Spinal cord (tissue), 10 donors: Measurements from ENCODE around the gene BMPER. TPM values are rescaled to one million over a fixed set of nuclear protein-coding genes. Genes with fewer than 3 reads are reported as not detected.

ENCODE experiments used
- DNase-seq, 6 donors: peaks; one replicate each; pipeline versions ENCODE4 v3.0.0 to v3.0.0-alpha.2; 2013 to 2015; ENCODE audit warnings: low spot score in 6 of 6, low read depth in 4 of 6
- H3K27ac ChIP-seq: one replicate; pipeline ENCODE4 v1.5.1; 2013; ENCODE audit warnings: low read depth, low read length, control low read depth
- H3K27me3 ChIP-seq: one replicate; pipeline ENCODE4 v1.6.1; 2013; ENCODE audit warnings: low read length; ENCODE audit not compliant: control insufficient read depth, insufficient read depth
- H3K36me3 ChIP-seq: one replicate; pipeline ENCODE4 v1.6.1; 2013; ENCODE audit warnings: low read length; ENCODE audit not compliant: control insufficient read depth, insufficient read depth
- H3K4me1 ChIP-seq: one replicate; pipeline ENCODE4 v1.6.1; 2013; ENCODE audit warnings: low read length; ENCODE audit not compliant: control insufficient read depth, insufficient read depth
- H3K4me3 ChIP-seq: one replicate; pipeline ENCODE4 v1.5.1; 2013; ENCODE audit warnings: low read depth, low read length, control low read depth
- H3K9me3 ChIP-seq: one replicate; pipeline ENCODE4 v1.6.1; 2013; ENCODE audit warnings: low read length; ENCODE audit not compliant: control insufficient read depth, insufficient read depth
- WGBS: methylation state at CpG from one replicate; pipeline ENCODE4 v1.1.5; 2013; ENCODE audit warnings: missing lambda C conversion rate; ENCODE audit not compliant: insufficient coverage; 5-methylcytosine and 5-hydroxymethylcytosine counted together
- polyA plus RNA-seq, 2 donors: library from polyadenylated mRNA; unstranded; fragments of 120-200 nt; gene quantifications; one replicate each; pipeline ENCODE4 v1.2.1, GENCODE V29; 2013; ENCODE audit not compliant: insufficient read length in 2 of 2
- total RNA-seq, 2 donors: library from RNA; depleted of rRNA in 1 of 2; stranded (reverse); fragments of 120-200 nt in 1 of 2; fragments of >200 nt in 1 of 2; gene quantifications; one replicate each; pipeline versions ENCODE4 v1.2.3 to v1.2.4, GENCODE V29; 2013 to 2014
- donor health status: healthy.

Gene BMPER
- total and polyA plus RNA-seq, 4 donors = 16.8 to 36.3 (median 29.1) TPM

DNA sequence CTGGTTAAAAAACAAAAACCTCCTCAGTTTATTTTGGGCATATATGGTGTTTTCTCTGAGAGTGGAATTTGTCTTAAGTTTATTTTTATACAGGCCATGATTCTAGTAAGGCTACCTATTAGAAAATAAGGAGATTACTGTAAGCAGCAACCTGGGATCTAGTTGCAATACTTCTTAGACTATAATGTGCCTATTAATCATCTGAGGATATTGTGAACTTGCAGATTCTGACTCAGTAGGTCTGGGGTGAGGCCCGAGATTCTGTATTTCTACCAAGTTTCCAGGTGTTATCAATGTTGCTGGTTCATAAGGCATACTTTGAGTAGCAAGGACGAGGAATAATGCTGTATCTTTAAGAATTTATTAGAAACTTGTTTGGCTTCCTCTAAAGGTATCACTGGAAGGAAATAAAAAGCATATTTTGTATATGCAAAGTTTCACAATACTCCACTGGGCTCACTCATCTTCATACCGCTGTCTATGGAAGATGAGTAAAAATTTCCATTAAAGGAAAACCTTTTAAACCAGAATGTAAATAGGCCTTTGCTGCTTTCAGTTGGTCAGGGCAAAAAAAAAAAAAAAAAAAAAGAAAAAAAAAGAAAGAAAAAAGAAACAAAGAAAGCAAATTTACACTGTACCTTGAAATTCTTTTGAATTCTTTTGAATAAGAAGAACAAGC is 105.8 kb downstream of the BMPER start:
- no peak for DNase-seq
- H3K4me1 ChIP-seq = no peaks in the 10 kb centered on the region
- H3K27ac ChIP-seq = no peak overlapping the region
- H3K27me3 ChIP-seq = no peaks in the 10 kb centered on the region
- no peak overlapping the region for H3K4me3 ChIP-seq
- H3K36me3 ChIP-seq = no peaks in the 10 kb centered on the region
- no peaks in the 10 kb centered on the region for H3K9me3 ChIP-seq
- no CpG with 5 or more reads among the region's 3 CpGs for WGBS

DNA sequence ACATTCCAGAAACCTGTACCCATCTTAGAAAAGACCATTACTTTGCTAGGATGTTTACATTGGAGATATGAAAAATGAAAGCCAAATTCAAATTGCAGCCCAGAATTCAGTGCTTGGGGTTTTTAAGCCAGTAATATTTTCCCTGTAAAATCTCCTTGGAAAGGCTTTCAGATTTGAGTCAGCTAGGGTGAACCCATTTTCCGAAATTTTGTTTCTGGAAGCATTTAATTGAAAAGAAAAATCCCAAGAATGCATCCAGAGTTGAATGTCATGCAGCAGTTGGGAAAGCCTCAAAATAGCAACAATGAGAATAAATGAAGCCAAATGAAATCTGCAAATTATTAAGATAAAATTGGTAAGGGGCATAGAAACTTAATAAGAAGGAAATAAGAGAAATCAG is 106.4 kb downstream of the BMPER start:
- H3K27ac ChIP-seq = no peak overlapping the region
- H3K9me3 ChIP-seq = no peaks in the 10 kb centered on the region
- H3K4me3 ChIP-seq = no peak overlapping the region
- DNase-seq = no peak
- H3K27me3 ChIP-seq = no peaks in the 10 kb centered on the region
- WGBS = 100% methylated on average over 1 of the region's 1 CpG
- no peaks in the 10 kb centered on the region for H3K4me1 ChIP-seq
- H3K36me3 ChIP-seq = no peaks in the 10 kb centered on the region

DNA sequence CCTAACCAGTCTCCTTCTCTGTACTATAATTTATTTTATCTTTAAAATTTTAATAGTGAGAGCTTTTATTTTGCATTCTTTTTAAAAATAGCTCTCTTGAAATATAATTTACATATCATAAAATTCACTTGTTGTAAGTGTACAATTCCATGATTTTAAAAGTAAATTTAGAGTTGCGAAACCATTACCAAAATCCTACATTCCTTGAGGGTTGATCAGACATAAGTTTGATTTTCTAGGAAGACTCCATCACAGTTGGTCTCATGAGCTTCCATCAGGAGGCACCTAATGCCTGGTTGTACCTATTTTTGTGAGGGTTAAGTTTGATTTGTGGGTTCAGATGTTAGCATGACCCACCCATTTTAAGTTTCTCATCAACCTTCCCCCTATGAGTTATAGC is 108.1 kb downstream of the BMPER start:
- Histone ChIP-seq H3K4me1 (no peaks in the 10 kb centered on the region), H3K27me3 (no peaks in the 10 kb centered on the region), H3K9me3 (no peaks in the 10 kb centered on the region), H3K4me3 (no peak overlapping the region), H3K36me3 (no peaks in the 10 kb centered on the region), H3K27ac (no peak overlapping the region)
- no peak for DNase-seq
- no CpG with 5 or more reads among the region's 1 CpG for WGBS

DNA sequence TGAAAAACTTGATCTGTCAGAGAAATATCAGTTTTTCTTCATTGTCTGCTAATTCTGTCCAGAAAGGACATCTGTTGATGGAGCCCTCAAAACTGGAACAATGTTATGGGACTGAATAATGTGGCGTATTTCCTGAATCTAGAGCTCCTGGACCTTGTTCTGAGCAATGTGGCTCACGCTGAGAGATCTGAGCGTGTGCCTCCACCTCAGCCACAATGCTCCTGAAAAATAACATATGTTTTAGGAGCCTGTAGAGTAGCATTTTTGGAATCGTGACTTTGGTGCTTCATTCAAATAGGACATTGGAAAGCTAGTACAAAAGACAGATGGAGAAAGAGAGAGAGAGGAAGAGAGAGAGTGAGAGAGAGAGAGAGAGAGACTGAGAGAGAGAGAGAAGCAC is 110.3 kb downstream of the BMPER start:
- Histone ChIP-seq H3K9me3 (no peaks in the 10 kb centered on the region), H3K36me3 (no peaks in the 10 kb centered on the region), H3K4me3 (no peak overlapping the region), H3K27me3 (no peaks in the 10 kb centered on the region), H3K4me1 (no peaks in the 10 kb centered on the region), H3K27ac (no peak overlapping the region)
- 73% methylated on average over 2 of the region's 4 CpGs for WGBS
- no peak for DNase-seq

DNA sequence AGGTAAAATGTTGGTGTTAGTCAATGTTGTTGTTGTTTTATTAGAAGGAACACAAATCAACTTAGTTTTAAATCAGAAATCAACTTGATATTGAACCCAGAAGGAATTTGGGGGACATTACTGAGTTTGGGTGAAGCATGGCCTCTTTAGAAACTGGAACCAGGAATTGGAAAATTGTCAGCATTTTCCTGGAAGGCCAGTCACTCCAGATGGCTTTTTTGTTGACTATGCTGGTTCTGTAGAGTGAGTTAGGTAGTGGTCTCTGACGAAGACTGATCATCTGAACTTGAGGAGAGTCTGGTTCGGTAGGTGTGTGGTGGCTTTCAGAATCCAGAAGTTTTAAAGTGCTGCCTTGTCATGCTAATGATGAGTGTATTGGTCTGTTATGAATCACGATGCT is 111.5 kb downstream of the BMPER start:
- Histone ChIP-seq H3K9me3 (no peaks in the 10 kb centered on the region), H3K27me3 (no peaks in the 10 kb centered on the region), H3K27ac (no peak overlapping the region), H3K4me1 (no peaks in the 10 kb centered on the region), H3K4me3 (no peak overlapping the region), H3K36me3 (no peaks in the 10 kb centered on the region)
- DNase-seq = no peak
- WGBS = 82% methylated on average over 3 of the region's 3 CpGs

DNA sequence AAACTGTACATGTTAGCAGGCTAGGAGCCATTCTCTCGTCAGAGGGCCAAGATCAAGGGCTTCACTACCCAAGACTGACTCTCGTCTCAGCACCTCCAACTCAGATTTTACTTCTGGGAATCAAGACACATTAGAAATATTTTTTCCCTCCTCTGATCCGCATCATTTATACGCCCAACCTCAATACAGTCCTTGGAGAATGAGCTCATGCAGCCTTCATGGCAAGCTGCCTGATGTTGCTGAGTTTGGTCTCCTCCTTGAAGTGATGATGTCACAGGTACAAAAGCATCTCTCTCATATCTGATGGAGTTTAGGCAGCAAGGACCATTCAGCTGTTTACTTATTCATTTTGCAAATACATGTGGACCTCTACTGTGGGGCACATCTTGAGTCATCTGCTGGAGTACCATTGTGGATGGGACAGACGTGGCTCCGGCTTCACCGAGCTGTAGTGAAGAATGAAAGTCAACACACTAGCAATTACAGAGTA is 114.0 kb downstream of the BMPER start:
- H3K4me1 ChIP-seq = no peaks in the 10 kb centered on the region
- H3K36me3 ChIP-seq = no peaks in the 10 kb centered on the region
- no peak overlapping the region for H3K27ac ChIP-seq
- 97% methylated on average over 3 of the region's 7 CpGs for WGBS
- H3K27me3 ChIP-seq = no peaks in the 10 kb centered on the region
- no peak for DNase-seq
- H3K9me3 ChIP-seq = no peaks in the 10 kb centered on the region
- no peak overlapping the region for H3K4me3 ChIP-seq

DNA sequence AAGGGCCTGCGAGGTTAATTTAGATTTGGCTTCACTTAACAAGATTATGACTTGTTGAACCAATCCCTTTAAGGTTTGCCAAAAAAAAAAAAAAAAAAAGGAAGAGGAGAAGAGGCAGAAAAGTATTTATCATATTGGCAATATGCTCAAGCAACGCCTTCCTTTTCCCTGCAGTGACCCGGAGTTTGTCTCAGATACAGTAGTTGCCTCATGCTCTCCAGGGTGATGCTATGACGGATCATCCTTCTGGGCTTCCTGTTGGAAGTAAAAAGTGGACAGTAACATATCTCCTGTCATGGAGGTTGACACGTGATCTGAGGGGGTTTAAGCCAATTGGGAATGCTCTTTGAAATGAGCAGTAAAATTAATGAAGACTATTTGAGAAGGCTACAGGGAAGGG is 117.3 kb downstream of the BMPER start:
- no peaks in the 10 kb centered on the region for H3K27me3 ChIP-seq
- no peak for DNase-seq
- H3K27ac ChIP-seq = no peak overlapping the region
- no peak overlapping the region for H3K4me3 ChIP-seq
- 95% methylated on average over 2 of the region's 5 CpGs for WGBS
- no peaks in the 10 kb centered on the region for H3K36me3 ChIP-seq
- H3K9me3 ChIP-seq = no peaks in the 10 kb centered on the region
- H3K4me1 ChIP-seq = no peaks in the 10 kb centered on the region

DNA sequence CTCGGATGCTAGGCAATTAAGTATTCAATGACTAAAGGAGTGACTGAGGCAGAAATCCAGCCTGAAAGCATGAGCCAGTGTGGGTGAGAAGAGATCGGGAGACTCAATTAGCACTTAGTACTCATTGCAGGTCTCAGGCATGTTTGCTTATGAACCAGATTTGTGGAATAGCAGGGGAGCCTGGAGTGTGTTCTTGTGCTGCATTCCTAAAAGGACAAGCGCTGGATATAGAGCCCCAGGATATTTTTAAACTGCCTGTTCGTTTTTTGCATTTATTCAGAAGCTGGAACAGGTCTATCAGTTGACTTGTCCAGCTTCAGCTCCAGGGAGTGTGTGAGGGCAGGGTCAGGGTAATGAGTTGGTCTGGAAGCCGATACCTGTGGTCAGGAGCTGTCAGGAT is 120.3 kb downstream of the BMPER start:
- WGBS = 81% methylated on average over 5 of the region's 5 CpGs
- DNase-seq = no peak
- Histone ChIP-seq H3K27me3 (no peaks in the 10 kb centered on the region), H3K27ac (no peak overlapping the region), H3K36me3 (no peaks in the 10 kb centered on the region), H3K4me3 (no peak overlapping the region), H3K9me3 (no peaks in the 10 kb centered on the region), H3K4me1 (no peaks in the 10 kb centered on the region)

DNA sequence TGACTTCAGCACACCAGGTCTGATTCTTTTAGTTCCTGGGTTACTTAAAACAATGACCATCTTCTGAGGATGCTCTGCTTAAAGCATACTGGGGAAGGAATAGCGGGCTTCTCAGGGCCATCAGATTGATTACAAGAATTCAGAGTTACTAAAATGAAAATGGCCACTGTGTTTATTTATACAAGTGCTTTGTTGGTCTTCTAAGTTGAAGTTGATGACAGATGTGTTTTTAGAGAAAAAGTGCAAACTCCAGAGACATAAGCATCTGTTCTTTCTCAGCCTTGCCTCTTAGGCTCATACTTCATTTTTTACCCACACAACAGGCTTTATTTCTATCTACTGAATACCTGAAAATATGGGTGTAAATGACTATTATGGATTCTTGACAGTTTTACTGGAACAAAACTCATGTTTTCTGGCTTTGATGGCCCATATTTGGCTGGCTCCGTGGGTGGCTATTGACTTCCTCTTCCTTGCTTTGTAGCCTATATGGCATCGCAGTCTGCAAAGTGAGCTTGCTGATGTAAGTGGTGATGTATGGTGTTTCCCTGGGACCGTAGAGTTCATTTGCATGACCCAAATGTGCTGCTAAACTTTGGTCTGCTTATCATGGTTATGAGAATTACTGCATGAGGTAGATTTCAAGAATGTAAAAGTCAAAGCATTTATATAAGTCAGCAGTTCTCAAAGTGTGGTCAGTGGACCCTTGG is 121.3 kb downstream of the BMPER start:
- no peaks in the 10 kb centered on the region for H3K27me3 ChIP-seq
- no peak overlapping the region for H3K27ac ChIP-seq
- no peaks in the 10 kb centered on the region for H3K36me3 ChIP-seq
- no peaks in the 10 kb centered on the region for H3K4me1 ChIP-seq
- DNase-seq = no peak
- no peaks in the 10 kb centered on the region for H3K9me3 ChIP-seq
- 72% methylated on average over 3 of the region's 4 CpGs for WGBS
- H3K4me3 ChIP-seq = no peak overlapping the region

DNA sequence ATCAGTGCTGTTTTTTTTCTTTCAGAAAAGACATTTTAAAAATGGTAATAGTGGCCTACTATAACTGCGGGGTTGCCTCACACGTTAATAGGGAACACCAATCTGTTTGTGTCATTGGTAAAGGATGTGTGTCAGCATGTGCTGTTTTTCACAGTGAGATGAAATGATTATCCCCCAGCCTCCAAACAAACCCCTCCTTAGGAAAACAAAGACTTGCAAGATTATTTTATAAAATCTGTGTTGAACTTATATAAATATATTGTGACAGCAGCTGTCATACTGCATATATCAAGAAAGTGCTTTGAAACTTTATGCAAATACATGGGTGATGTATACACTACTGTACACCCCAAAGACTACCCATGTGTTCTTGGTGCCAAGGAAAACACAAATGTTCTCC is 125.8 kb downstream of the BMPER start:
- WGBS = no CpG with 5 or more reads among the region's 2 CpGs
- peaks cover under 1% of the 10 kb centered on the region for H3K4me1 ChIP-seq

More for the DNA sequence above, 125.8 kb downstream of the BMPER start:
- Histone ChIP-seq H3K9me3 (no peaks in the 10 kb centered on the region), H3K4me3 (no peak overlapping the region), H3K27ac (no peak overlapping the region), H3K36me3 (no peaks in the 10 kb centered on the region), H3K27me3 (no peaks in the 10 kb centered on the region)
- no peak for DNase-seq
